ENCODE results near the gene MISP3. TPM values are rescaled to one million over a fixed set of nuclear protein-coding genes. Genes with fewer than 3 reads are reported as not detected.
"Not testable (repeated sequence)": the region's sequence is repeated elsewhere in the genome, so short reads cannot be mapped to it uniquely, and the experiment has no call there.

The MISP3 gene
- 10 to 100 TPM in 3 of 4 donors, 1 to 10 TPM in 1; 9.1 to 26.2 (median 17.2) TPM for total RNA-seq

DNA sequence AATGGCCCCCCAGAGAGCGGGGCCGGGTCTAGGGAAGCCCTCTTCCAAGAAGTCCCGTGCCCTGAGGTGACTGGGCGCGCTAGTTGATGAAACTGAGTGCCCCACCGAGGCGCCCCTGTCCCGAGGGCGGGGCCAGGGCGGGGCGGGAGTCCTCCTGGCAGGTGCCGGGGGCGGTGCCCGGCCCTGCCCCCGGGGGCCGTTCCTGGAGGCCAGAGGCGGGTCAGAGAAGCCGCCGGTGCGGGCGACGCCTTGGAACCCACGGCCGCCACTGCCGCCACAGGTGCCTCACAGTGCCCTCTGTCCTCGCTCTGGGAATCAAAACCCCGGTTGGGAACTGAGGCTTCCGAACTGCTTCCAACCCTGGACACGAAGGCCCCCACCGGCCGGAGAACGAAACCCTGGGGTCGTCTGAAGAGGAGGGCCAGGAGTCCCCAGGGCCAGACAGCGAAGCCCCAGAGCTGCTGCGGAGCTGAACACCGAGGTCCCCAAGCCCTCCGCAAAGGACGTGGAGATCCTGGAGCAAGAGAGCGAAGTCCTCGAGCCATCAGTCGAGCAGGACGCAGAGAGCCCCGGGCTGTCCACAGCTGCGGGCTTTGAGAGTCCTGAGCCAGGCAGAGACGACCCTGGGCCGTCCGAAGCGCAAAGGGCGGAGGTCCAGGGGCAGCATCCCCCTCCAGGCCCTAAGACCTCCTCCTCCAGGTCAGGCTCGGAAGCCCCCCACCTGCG lies at the start of gene MISP3:
Gene MISP3 (plus strand): TSS at position 252 of the 726 bp plus-strand sequence. CDS start 524 bp downstream, outside the sequence.
- peak within 1 kb of the TSS; percentile 51 for H3K4me3 ChIP-seq (ENCODE audit: low read depth, poor library complexity, severe bottlenecking)
- intact Hi-C loops (cut with DNase I; ENCODE audit: low total_unique reads) = loop anchor here (2.0 kb wide), 1 partner anchor 190 kb away; no protein-coding TSS in a partner anchor
- DNase-seq (ENCODE audit: low spot score in 2 of 2) = peak in 1 of 2 donors; percentile 89
- 2% methylated on average over 27 of the region's 51 CpGs for WGBS, 2 donors
- TF ChIP-seq CTCF (IDR thresholded peaks at IDR 0.05) (no peak), POLR2A (IDR thresholded peaks at IDR 0.05) (no peak)

DNA sequence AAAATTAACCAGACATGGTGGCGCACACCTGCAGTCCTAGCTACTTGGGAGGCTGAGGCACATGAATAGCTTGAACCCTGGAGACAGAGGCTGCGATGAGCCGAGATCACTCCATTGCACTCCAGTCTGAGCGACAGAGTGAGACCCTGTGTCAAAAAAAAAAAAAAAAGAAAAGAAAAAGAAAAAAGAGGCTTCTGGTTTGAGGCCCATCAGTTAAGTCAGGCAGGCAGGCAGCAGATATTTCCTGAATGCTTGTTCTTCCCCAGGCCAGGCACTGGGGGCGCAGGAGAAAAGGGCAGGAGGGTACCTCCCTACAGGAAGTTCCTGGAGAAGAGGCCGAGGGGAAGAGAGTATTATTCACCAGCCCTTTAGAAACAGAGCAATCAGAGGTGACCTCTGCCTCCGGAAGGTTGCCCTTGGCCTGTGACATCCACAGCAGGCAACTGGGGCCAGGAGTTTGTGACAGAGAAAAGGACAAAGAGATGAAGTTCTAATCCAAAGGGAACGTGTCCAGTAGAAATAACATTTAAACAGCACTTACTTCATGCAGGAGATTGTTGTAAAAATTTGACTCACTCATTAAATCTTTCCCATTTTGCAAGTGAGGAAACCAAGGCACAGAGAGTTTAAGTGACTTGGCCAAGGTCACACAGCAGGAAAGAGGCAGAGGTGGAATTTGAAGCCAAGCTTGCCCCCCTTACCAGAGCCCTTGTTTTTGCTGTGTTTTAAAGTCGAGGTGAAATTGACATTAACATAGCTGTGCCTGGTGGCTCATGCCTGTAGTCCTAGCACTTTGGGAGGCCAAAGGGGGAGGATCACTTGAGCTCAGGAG lies 49.0 kb upstream of the MISP3 start:
- intact Hi-C loops (cut with DNase I; ENCODE audit: low total_unique reads) = no loop called here
- 60 to 62% methylated on average over 9 of the region's 9 CpGs for WGBS, 2 donors
- no peak for TF ChIP-seq CTCF (IDR thresholded peaks at IDR 0.05)
- no peak for TF ChIP-seq POLR2A (IDR thresholded peaks at IDR 0.05)
- no peak for DNase-seq (ENCODE audit: low spot score in 2 of 2)
- H3K4me3 ChIP-seq (ENCODE audit: low read depth, poor library complexity, severe bottlenecking) = no peak overlapping the region

- WGBS, 2 donors = 88 to 89% methylated on average over 5 of the region's 5 CpGs
- H3K4me3 ChIP-seq (ENCODE audit: low read depth, poor library complexity, severe bottlenecking); intact Hi-C loops (cut with DNase I; ENCODE audit: low total_unique reads); DNase-seq (ENCODE audit: low spot score in 2 of 2): not testable (repeated sequence)
These were observed 45.9 kb upstream of the MISP3 start for GRCh38 chr19:14026652-14027192.

DNA sequence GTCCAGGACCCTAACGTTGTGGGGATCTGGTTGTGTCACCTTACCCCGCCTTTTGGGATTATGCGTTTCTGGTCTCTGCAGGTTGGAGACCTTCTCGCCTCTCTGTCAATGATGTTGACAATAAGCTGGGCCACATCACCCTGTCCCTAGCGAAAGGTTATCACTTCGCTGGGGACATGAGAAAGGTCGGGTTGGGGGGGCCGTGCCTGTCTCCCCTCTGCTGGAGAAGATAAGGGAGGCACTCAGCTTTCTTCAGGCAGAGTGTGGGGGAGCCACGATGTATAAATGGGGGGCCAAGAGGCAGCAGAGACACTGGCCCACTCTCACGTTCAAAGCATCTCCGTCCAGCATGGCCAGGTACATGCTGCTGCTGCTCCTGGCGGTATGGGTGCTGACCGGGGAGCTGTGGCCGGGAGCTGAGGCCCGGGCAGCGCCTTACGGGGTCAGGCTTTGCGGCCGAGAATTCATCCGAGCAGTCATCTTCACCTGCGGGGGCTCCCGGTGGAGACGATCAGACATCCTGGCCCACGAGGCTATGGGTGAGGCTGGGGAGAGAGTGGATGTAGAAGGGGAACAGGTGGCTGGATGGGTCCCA lies 44.6 kb upstream of the MISP3 start, which contains the start of gene RLN3:
Gene RLN3 (plus strand): TSS at position 293 of the 595 bp plus-strand sequence. CDS start 57 bp downstream, at position 350.
- TF ChIP-seq CTCF (IDR thresholded peaks at IDR 0.05) (no peak), POLR2A (IDR thresholded peaks at IDR 0.05) (no peak)
- 80 to 81% methylated on average over 24 of the region's 24 CpGs for WGBS, 2 donors
- DNase-seq (ENCODE audit: low spot score in 2 of 2) = no peak
- no peak within 1 kb of the TSS for H3K4me3 ChIP-seq (ENCODE audit: low read depth, poor library complexity, severe bottlenecking)
- intact Hi-C loops (cut with DNase I; ENCODE audit: low total_unique reads) = no loop called here

- intact Hi-C loops (cut with DNase I; ENCODE audit: low total_unique reads) = no loop called here
- H3K4me3 ChIP-seq (ENCODE audit: low read depth, poor library complexity, severe bottlenecking) = no peak overlapping the region
- WGBS, 2 donors = 64 to 67% methylated on average over 4 of the region's 4 CpGs
- DNase-seq (ENCODE audit: low spot score in 2 of 2) = no peak
- TF ChIP-seq CTCF (IDR thresholded peaks at IDR 0.05) = no peak
- no peak for TF ChIP-seq POLR2A (IDR thresholded peaks at IDR 0.05)
These were observed 43.7 kb upstream of the MISP3 start for GRCh38 chr19:14028901-14029300.
